Measurements from ENCODE around the gene SERINC2. TPM values are rescaled to one million over a fixed set of nuclear protein-coding genes. Genes with fewer than 3 reads are reported as not detected.
A peak's percentile ranks its signal among the peaks of the same experiment; 100 is the strongest.

SERINC2 gene
- total RNA-seq, 1 donor from 2014 or later, result 21.4 TPM

- H3K4me3 Mint-ChIP-seq, result no peak overlapping the region
- peaks cover 7% of the 10 kb centered on the region for H3K36me3 Mint-ChIP-seq (ENCODE audit: low read depth)
- DNase-seq (ENCODE audit: low read depth, low spot score), result no peak
- no peaks in the 10 kb centered on the region for H3K27me3 Mint-ChIP-seq (ENCODE audit: low read depth)
- peaks cover 20% of the 10 kb centered on the region for H3K4me1 Mint-ChIP-seq
- H3K9me3 Mint-ChIP-seq, result no peaks in the 10 kb centered on the region
- no peak overlapping the region for H3K27ac Mint-ChIP-seq (ENCODE audit: unreplicated experiment)
- no peak for TF ChIP-seq CTCF (conservative IDR thresholded peaks at IDR 0.05)
Measured at GRCh38 chr1:31433396-31433930, 20.4 kb downstream of the SERINC2 start.

GRCh38 chr1:31434101-31434871, 21.3 kb downstream of the SERINC2 start:
- TF ChIP-seq CTCF (conservative IDR thresholded peaks at IDR 0.05), result no peak
- Mint-ChIP-seq H3K9me3 (no peaks in the 10 kb centered on the region), H3K4me1 (peaks cover 20% of the 10 kb centered on the region), H3K36me3 (ENCODE audit: low read depth) (peaks cover 7% of the 10 kb centered on the region), H3K27ac (ENCODE audit: unreplicated experiment) (no peak overlapping the region), H3K4me3 (peak overlapping the region; percentile 10), H3K27me3 (ENCODE audit: low read depth) (no peaks in the 10 kb centered on the region)
- DNase-seq (ENCODE audit: low read depth, low spot score), result peak; percentile 41

GRCh38 chr1:31434979-31435378, 22.0 kb downstream of the SERINC2 start:
- no peak for DNase-seq (ENCODE audit: low read depth, low spot score)
- Mint-ChIP-seq H3K4me1 (peaks cover 20% of the 10 kb centered on the region), H3K9me3 (no peaks in the 10 kb centered on the region), H3K4me3 (no peak overlapping the region), H3K27me3 (ENCODE audit: low read depth) (no peaks in the 10 kb centered on the region), H3K36me3 (ENCODE audit: low read depth) (peaks cover 7% of the 10 kb centered on the region), H3K27ac (ENCODE audit: unreplicated experiment) (no peak overlapping the region)
- TF ChIP-seq CTCF (conservative IDR thresholded peaks at IDR 0.05), result no peak

- no peak for TF ChIP-seq CTCF (conservative IDR thresholded peaks at IDR 0.05)
- H3K9me3 Mint-ChIP-seq, result no peaks in the 10 kb centered on the region
- DNase-seq (ENCODE audit: low read depth, low spot score), result no peak
- peak overlapping the region; percentile 12 for H3K27ac Mint-ChIP-seq (ENCODE audit: unreplicated experiment)
- H3K27me3 Mint-ChIP-seq (ENCODE audit: low read depth), result no peaks in the 10 kb centered on the region
- H3K4me1 Mint-ChIP-seq, result peaks cover 18% of the 10 kb centered on the region
- H3K4me3 Mint-ChIP-seq, result no peak overlapping the region
- H3K36me3 Mint-ChIP-seq (ENCODE audit: low read depth), result peaks cover 7% of the 10 kb centered on the region
Measured at GRCh38 chr1:31435471-31436409, 22.7 kb downstream of the SERINC2 start.

GRCh38 chr1:31436596-31437432, 23.8 kb downstream of the SERINC2 start:
- peaks cover 19% of the 10 kb centered on the region for H3K4me1 Mint-ChIP-seq
- H3K9me3 Mint-ChIP-seq, result no peaks in the 10 kb centered on the region
- no peak for DNase-seq (ENCODE audit: low read depth, low spot score)
- peak overlapping the region; percentile 16 for H3K27ac Mint-ChIP-seq (ENCODE audit: unreplicated experiment)
- TF ChIP-seq CTCF (conservative IDR thresholded peaks at IDR 0.05), result no peak
- H3K36me3 Mint-ChIP-seq (ENCODE audit: low read depth), result peaks cover 7% of the 10 kb centered on the region
- no peak overlapping the region for H3K4me3 Mint-ChIP-seq
- no peaks in the 10 kb centered on the region for H3K27me3 Mint-ChIP-seq (ENCODE audit: low read depth)

Measured in neural crest cell (in vitro differentiated cells).